ENCODE data around the gene USP47.

- TF ChIP-seq CTCF (conservative IDR thresholded peaks at IDR 0.05; ENCODE audit: low read depth, low read length) (no peak), EZH2 (IDR thresholded peaks at IDR 0.05; ENCODE audit: borderline replicate concordance, low read depth, low read length, poor library complexity, severe bottlenecking) (no peak)
Measured at GRCh38 chr11:11929920-11930319, 88.1 kb downstream of the USP47 start.
